Middle frontal gyrus (tissue), 1 donor: ENCODE results near the gene FN3K.

Experiments used
- DNase-seq: peaks from one replicate; pipeline ENCODE4 v3.0.0-alpha.2; 2015; ENCODE audit warnings: low spot score; ENCODE audit errors: extremely low spot score

FN3K gene

GRCh38 chr17:82703036-82703745 lies 32.2 kb upstream of the FN3K start:
- no peak for DNase-seq

GRCh38 chr17:82703935-82704865 lies 31.2 kb upstream of the FN3K start:
- no peak for DNase-seq

GRCh38 chr17:82704886-82705285 lies 30.5 kb upstream of the FN3K start:
- no peak for DNase-seq

GRCh38 chr17:82705756-82706155 lies 29.7 kb upstream of the FN3K start:
- no peak for DNase-seq

- no peak for DNase-seq
Observed at GRCh38 chr17:82709024-82709675, 26.3 kb upstream of the FN3K start.

- no peak for DNase-seq
Observed at GRCh38 chr17:82709676-82710498, 25.5 kb upstream of the FN3K start.

GRCh38 chr17:82710499-82711232 lies 24.7 kb upstream of the FN3K start:
- no peak for DNase-seq

- DNase-seq = no peak
Observed at GRCh38 chr17:82713071-82713723, 22.2 kb upstream of the FN3K start.

GRCh38 chr17:82716203-82717010 lies 19.0 kb upstream of the FN3K start, which contains the start of gene FN3KRP:
Gene FN3KRP (plus strand): TSS chr17:82716706. CDS start chr17:82716756, 50 bp downstream.
- DNase-seq = peak; percentile 89

- DNase-seq = no peak
Observed at GRCh38 chr17:82718986-82719685, 16.3 kb upstream of the FN3K start.

GRCh38 chr17:82720204-82720603 lies 15.2 kb upstream of the FN3K start:
- no peak for DNase-seq

- DNase-seq = no peak
Observed at GRCh38 chr17:82722341-82723013, 12.9 kb upstream of the FN3K start.

- no peak for DNase-seq
Observed at GRCh38 chr17:82723169-82723807, 12.1 kb upstream of the FN3K start.

- DNase-seq = no peak
Observed at GRCh38 chr17:82726427-82726826, 9.0 kb upstream of the FN3K start.

GRCh38 chr17:82729479-82730260 lies 5.7 kb upstream of the FN3K start:
- no peak for DNase-seq

- DNase-seq = no peak
Observed at GRCh38 chr17:82732118-82732743, 3.2 kb upstream of the FN3K start.
